Muscle layer of duodenum (tissue), 2 donors: ENCODE results near the gene PSMD11.

Experiments used
- H3K27ac ChIP-seq: one replicate; pipeline ENCODE4 v1.7.0; 2013; ENCODE audit warnings: mild to moderate bottlenecking, low read length
- H3K27me3 ChIP-seq: one replicate; pipeline ENCODE4 v1.7.0; 2013; ENCODE audit warnings: low read depth, mild to moderate bottlenecking, control low read depth, low read length
- H3K36me3 ChIP-seq, 2 donors: one replicate each; pipeline ENCODE4 v1.7.0; 2013; ENCODE audit warnings: low read length in 2 of 2, control low read depth in 1 of 2, mild to moderate bottlenecking in 1 of 2; ENCODE audit not compliant: insufficient read depth in 2 of 2, control insufficient read depth in 1 of 2
- H3K4me1 ChIP-seq, 2 donors: one replicate each; pipeline ENCODE4 v1.7.0; 2013; ENCODE audit warnings: low read length in 2 of 2, mild to moderate bottlenecking in 2 of 2, control low read depth in 1 of 2, moderate library complexity in 1 of 2; ENCODE audit not compliant: insufficient read depth in 2 of 2, control insufficient read depth in 1 of 2
- H3K4me3 ChIP-seq, 2 donors: one replicate each; pipeline ENCODE4 v1.7.0; 2013; ENCODE audit warnings: low read length in 2 of 2, low read depth in 1 of 2, mild to moderate bottlenecking in 1 of 2
- H3K9me3 ChIP-seq, 2 donors: one replicate each; pipeline ENCODE4 v1.7.0; 2013; ENCODE audit warnings: low read length in 2 of 2, control low read depth in 1 of 2, mild to moderate bottlenecking in 1 of 2; ENCODE audit not compliant: control insufficient read depth in 1 of 2
- donor health status: healthy.

The PSMD11 gene

DNA sequence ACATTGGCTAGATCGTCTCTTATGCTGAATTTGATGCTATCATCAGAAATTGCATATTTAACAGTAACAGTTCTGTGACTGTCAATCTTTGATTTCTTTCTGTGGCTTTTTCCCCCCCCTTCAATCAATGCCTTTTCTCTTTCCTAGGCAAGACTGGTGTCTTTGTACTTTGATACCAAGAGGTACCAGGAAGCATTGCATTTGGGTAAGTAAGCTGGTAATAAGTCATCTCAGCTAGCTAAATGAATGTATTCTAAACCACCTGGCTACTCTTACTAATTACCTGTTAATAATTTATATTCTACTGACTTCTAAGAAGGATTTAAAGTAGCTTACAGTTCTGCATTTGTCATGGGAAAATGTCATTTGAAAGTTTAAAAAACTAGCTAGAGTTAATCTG lies 20.1 kb downstream of the PSMD11 start:
- Histone ChIP-seq H3K4me1 (no peaks in the 10 kb centered on the region), H3K27me3 (no peaks in the 10 kb centered on the region), H3K4me3 (no peak overlapping the region), H3K36me3 (peaks cover 41 to 46% of the 10 kb centered on the region in 2 donors), H3K27ac (no peak overlapping the region), H3K9me3 (no peaks in the 10 kb centered on the region)

DNA sequence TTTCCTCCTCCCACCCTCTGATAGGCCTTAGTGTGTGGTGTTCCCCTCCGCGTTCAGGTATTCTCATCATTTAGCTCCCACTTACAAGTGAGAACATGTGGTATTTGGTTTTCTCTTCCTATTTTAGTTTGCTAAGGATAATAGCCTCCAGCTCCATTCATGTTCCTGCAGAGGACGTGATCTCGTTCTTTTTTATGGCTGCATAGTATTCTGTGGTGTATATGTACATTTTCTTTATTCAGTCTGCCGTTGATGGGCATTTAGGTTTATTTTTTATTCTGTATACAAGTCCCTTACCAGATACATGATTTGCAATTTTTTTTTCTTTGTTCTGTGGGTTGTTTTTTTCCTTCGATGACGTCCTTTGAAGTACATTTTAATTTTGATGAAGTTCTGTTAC lies 23.6 kb downstream of the PSMD11 start:
- no peaks in the 10 kb centered on the region for H3K9me3 ChIP-seq
- H3K27ac ChIP-seq = no peak overlapping the region
- no peak overlapping the region for H3K4me3 ChIP-seq
- H3K36me3 ChIP-seq = peaks cover 36 to 57% of the 10 kb centered on the region in 2 donors
- H3K4me1 ChIP-seq = no peaks in the 10 kb centered on the region
- no peaks in the 10 kb centered on the region for H3K27me3 ChIP-seq

DNA sequence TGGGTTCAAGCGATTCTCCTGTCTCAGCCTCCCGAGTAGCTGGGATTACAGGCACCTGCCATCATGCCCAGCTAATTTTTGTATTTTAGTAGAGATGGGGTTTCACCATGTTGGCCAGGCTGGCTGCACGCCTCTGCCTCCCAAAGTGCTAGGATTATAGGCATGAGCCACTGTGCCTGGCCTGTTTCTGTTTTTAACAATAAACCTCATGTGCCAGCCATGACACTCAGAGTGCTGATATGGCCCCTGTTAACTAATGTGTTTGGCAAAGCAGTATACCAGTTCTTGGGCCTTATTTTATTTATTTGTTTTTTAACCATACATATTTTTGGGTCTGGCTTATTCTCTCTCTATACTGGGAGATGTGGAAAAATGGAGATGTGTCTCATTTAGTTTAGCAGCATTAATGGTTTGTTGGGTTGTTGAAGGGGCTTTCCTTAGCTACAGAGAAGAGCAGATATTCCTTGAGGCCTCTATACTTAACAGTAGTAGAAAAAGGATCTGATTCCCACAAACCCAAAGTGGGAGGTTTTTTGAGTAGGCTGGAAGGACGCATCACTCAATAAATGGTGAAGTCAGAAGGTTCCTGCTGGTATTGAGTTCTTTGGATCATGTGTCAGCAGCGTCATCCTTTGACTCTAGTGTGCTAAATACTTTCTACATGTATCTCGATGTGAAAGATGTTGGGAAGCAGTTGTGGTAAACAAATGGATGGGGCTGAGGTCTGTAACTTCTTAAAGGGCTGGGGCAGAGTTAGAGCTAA lies 26.3 kb downstream of the PSMD11 start:
- H3K27me3 ChIP-seq = no peaks in the 10 kb centered on the region
- no peak overlapping the region for H3K4me3 ChIP-seq
- no peaks in the 10 kb centered on the region for H3K4me1 ChIP-seq
- peaks cover 39 to 66% of the 10 kb centered on the region in 2 donors for H3K36me3 ChIP-seq
- H3K9me3 ChIP-seq = no peaks in the 10 kb centered on the region
- no peak overlapping the region for H3K27ac ChIP-seq

DNA sequence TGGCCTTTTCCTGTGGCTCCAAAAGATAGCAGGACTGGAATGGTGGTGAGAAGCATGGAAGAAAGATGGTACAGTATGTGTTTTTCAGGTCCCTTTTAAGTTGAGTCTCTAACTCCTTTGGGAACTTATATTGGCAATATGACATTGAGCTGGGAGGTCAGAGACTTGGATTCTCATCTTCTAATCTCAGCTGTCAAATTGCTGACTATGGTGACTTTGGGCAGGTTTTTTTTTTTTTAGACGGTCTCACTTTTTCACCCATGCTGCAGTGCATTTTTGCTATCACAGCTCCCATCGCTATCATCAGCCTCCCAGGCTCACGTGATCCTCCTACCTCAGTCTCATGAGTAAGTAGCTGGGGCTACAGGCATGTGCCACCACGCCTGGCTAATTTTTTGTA lies 27.3 kb downstream of the PSMD11 start:
- Histone ChIP-seq H3K4me1 (no peaks in the 10 kb centered on the region), H3K4me3 (no peak overlapping the region), H3K27ac (no peak overlapping the region), H3K27me3 (no peaks in the 10 kb centered on the region), H3K9me3 (no peaks in the 10 kb centered on the region), H3K36me3 (peaks cover 41 to 74% of the 10 kb centered on the region in 2 donors)

DNA sequence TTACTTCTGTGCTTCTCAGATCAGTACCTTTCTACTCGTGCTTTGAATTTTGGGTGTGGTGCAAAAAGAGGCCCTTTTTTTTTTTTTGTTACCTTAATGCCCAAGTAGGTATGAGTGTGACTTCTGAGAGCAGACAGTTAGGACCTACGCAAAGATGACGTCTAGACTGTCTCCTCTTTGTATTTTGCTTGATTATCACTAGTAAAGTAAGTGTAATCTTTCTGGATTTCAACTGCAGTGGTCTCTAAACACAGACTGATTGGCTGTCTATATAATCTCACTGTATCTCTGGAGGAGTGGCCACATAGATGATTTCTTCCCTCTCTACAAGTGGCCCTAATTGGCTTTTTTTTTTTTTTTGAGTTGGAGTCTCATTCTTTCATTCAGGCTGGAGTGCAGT lies 30.9 kb downstream of the PSMD11 start:
- Histone ChIP-seq H3K4me3 (no peak overlapping the region), H3K27ac (no peak overlapping the region), H3K27me3 (no peaks in the 10 kb centered on the region), H3K36me3 (peaks cover 60 to 87% of the 10 kb centered on the region in 2 donors), H3K4me1 (no peaks in the 10 kb centered on the region), H3K9me3 (no peaks in the 10 kb centered on the region)

DNA sequence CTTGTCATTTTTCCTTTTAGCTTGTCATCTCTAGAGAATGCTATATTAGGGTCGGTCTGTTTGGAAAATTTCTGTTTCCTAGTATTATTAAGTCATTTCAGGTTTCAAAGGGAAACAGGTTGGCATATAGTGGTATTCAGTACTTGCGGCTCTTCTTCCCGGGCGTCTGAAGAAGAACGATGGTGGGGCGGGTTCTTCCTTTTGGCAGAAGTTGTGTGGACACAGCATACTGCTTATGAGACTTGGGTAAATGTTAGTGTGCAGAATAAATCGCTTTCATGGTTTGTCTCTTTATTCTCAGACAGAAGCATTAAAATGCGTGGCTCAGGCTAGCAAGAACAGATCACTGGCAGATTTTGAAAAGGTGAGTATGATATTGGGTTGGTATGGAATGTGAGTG lies 32.9 kb downstream of the PSMD11 start:
- peaks cover 75 to 89% of the 10 kb centered on the region in 2 donors for H3K36me3 ChIP-seq
- H3K4me1 ChIP-seq = no peaks in the 10 kb centered on the region
- H3K9me3 ChIP-seq = no peaks in the 10 kb centered on the region
- no peak overlapping the region for H3K27ac ChIP-seq
- H3K4me3 ChIP-seq = no peak overlapping the region
- no peaks in the 10 kb centered on the region for H3K27me3 ChIP-seq

DNA sequence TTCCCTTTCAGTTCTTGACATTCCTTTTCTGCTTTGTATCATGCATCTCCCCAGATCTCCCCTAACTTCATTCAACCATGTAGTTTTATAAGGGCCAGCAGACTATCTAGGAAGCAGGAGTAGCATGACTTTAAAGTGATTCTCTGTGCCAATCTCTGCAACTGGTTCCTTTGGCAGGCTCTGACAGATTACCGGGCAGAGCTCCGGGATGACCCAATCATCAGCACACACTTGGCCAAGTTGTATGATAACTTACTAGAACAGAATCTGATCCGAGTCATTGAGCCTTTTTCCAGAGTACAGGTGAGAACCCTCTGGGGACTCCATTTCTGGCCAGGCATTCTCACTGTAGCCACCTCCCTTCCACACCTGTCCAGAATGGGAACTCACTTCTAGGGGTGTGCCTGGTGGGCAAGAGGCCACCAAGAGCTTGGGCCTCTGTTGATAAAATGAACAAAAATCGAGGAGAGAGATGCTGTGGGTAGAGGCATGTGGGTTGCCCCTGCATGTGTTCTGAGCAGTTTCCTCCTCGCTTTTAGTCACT lies 34.8 kb downstream of the PSMD11 start:
- Histone ChIP-seq H3K27me3 (no peaks in the 10 kb centered on the region), H3K4me3 (no peak overlapping the region), H3K4me1 (peaks cover 0 to 14% of the 10 kb centered on the region in 2 donors), H3K27ac (no peak overlapping the region), H3K36me3 (peaks cover 75 to 80% of the 10 kb centered on the region in 2 donors), H3K9me3 (no peaks in the 10 kb centered on the region)

DNA sequence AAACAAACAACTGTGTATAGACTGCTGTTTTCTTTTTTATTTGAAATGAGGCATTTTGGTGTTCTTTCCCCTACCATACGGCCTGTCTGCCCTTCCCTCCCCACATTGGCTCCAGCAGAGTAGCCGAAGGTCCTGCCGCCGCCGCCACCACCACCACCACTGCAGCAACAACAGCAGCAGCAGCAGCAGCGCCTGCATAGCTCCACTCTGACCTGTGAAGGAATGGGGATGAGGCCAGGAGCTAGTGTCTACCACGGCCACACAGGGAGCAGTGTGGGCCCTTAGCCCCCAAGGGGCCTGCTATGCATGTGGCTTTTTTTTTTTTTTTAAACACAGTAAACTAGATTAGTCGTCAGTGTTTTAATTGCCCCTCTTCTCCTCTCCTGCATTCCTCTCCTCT lies 36.9 kb downstream of the PSMD11 start:
- no peak overlapping the region for H3K27ac ChIP-seq
- H3K4me3 ChIP-seq = no peak overlapping the region
- peaks cover 0 to 21% of the 10 kb centered on the region in 2 donors for H3K4me1 ChIP-seq
- H3K27me3 ChIP-seq = no peaks in the 10 kb centered on the region
- peaks cover 60% of the 10 kb centered on the region in 2 donors for H3K36me3 ChIP-seq
- H3K9me3 ChIP-seq = no peaks in the 10 kb centered on the region

DNA sequence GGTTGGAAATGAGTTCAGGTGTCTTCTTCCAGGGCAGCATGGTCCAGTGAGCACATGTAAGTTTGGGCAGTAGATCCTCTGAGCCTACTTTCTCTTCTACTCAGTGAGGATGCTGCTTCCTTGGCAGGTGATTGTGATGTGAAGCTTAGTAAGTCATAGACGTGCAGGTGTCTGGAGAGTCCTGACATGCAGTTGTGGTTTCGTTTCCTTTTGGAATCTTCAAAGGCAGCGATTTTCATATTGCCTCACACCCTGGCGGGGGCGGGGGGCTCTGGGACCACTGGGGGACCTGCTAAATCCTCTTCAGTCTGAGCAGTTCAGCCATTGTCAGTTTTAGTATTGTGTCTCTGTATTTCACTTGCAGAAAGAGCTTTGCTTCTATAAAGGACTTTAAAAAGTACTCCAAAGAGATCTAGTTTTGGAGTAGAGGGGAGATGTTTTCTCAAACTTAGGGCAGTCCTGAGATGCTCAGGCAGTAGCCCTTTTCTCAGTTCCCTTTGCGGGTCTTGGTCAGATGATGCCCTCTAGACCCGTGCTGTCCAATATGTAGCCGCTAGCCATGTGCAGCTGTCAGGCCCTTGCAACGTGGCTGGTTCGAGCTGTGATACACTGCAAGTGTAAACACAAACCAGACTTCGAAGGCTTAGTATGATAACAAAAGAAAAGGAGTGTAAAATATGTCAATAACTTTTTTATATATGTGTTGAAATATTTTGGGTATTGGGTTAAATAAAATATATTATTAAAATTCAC lies 38.4 kb downstream of the PSMD11 start:
- no peak overlapping the region for H3K27ac ChIP-seq
- no peaks in the 10 kb centered on the region for H3K9me3 ChIP-seq
- H3K4me3 ChIP-seq = no peak overlapping the region
- peaks cover 45 to 46% of the 10 kb centered on the region in 2 donors for H3K36me3 ChIP-seq
- no peaks in the 10 kb centered on the region for H3K27me3 ChIP-seq
- H3K4me1 ChIP-seq = peaks cover 0 to 26% of the 10 kb centered on the region in 2 donors

DNA sequence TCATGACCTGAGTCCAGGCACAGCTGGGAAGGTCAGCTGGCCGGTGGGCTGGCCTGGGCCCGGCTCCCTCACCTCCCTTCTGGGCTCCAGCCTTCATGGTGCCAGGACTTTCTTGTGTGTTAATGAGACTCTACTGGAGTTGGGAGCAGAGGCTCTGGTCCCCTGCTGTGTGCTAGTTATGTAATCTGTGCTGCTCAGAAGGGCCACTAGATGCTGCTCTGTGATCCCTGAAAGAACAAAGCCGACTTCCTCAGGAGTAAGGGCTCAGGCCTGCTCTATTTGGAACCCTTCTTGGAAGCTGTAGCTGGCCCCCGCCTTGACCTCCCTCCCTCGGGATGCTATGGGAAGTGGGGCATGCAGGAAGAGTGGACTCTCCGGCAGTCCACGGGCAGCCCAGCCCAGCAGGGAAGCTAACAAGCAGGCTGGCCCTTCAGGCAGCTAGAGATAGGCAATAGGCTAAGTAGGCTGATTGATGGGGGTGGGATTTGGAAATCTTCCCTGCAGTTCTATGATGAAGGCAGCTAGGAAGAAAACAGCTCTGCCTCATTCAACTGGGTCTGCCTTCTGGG lies 39.2 kb downstream of the PSMD11 start:
- peaks cover 0 to 30% of the 10 kb centered on the region in 2 donors for H3K4me1 ChIP-seq
- no peaks in the 10 kb centered on the region for H3K9me3 ChIP-seq
- no peak overlapping the region for H3K27ac ChIP-seq
- no peak overlapping the region for H3K4me3 ChIP-seq
- H3K27me3 ChIP-seq = no peaks in the 10 kb centered on the region
- H3K36me3 ChIP-seq = peaks cover 37 to 39% of the 10 kb centered on the region in 2 donors

DNA sequence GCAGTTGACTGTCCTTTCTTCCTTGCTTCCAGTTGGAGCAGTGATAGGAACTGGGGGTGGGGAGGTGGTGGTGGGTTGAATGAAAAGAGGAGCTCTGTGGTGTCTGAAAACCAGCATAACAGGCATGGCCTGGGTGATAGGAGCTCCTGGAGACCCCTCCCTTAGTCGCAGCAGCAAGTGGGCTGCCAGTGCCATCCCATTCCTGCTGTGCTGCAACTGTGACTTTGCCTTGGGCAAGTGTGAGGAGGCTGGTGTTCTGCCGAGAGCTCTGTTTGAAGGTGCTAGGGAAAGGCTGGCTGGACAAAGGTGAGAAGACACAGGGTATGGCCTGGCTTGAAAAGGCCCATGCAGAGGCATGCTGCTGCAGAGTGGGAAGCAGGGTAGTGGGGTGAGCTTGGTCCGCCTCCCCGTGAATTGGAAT lies 39.7 kb downstream of the PSMD11 start:
- Histone ChIP-seq H3K4me1 (peaks cover 0 to 30% of the 10 kb centered on the region in 2 donors), H3K36me3 (peaks cover 33 to 34% of the 10 kb centered on the region in 2 donors), H3K9me3 (no peaks in the 10 kb centered on the region), H3K27ac (no peak overlapping the region), H3K4me3 (no peak overlapping the region), H3K27me3 (no peaks in the 10 kb centered on the region)
